HG03565 (cell line): ENCODE results near the gene OPRL1.

Source experiments
- ATAC-seq: cut with Tn5 transposase; IDR thresholded peaks from one replicate; pipeline ENCODE4 v1.9.1; 2021; ENCODE audit warnings: mild to moderate bottlenecking, moderate library complexity; ENCODE audit not compliant: unreplicated experiment

The OPRL1 gene

DNA sequence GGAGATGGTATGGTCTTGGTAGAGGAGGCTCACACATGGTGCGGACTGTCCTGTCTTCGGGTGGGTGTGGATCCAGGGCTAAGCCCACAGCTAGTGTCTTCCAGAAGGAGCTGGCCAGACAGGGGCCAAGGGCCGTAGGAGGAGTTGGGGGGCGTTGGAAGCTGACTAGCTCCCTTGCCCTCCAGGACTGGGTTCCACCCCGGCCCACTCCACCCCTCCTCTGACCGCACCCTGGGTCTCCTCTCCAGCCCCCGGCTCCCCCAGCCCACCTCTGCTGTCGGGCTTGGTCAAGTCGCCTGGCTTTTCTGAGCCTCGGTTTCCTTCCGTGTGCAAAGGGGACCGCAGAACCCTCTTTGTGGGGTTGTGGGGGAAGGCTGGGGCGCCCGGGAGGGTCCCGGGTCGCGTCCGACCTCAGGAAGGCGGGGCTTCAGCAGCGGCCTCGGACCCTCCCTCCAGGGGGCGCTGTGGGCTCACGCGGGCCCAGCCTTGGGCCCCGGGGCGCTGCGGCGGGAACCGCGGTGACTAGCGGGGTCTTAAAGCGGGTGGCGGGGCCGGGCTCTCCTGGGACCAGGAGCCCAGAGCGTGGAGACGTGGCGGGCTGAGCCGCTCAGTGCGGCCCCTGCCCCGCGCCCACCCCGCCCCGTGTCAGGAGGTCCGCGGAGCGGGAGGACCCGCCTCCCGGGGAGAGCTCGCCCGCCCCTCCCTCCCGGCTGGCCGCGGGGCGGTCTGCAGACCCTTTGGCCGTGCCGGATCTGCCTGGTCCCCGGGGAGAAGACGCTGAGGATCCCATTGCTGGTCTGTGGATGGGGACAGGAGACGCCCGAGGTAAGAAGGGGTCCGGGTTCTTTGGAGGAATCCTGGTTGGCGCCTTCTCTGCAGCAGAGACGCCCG, 22.1 kb downstream of the OPRL1 start:
- no peak for ATAC-seq

DNA sequence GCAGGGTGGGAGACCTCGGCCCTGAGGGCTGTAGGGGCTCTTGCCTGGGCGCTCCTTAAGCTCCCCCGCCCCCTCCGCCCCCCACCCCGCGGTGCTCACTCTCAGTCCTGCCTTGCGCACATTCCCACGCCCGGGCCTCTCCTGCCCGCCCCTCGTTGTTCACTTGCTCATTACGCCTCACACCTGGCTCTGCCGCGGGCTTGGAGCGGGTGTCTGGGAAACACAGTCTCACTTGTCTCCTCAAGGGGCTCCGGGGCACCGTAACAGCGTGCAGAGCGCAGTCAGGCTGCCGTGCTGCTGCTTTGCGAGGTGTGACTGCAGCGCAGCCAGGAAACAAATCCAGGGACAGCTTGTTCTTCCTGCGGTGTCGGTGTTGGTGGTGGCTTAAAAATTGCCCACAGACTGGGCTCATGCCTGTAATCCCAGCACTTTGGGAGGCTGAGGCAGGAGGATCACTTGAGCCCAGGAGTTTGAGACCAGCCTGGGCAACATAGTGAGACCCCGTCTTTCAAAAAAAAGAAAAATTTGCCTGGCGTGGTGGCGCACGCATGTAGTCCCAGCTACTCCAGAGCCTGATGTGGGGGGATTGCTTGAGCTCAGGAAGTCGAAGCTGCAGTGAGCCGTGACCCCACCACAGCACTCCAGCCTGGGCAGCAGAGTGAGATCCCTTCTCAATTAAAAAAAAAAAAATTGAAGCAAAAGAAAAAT, 22.9 kb downstream of the OPRL1 start:
- ATAC-seq: no peak

DNA sequence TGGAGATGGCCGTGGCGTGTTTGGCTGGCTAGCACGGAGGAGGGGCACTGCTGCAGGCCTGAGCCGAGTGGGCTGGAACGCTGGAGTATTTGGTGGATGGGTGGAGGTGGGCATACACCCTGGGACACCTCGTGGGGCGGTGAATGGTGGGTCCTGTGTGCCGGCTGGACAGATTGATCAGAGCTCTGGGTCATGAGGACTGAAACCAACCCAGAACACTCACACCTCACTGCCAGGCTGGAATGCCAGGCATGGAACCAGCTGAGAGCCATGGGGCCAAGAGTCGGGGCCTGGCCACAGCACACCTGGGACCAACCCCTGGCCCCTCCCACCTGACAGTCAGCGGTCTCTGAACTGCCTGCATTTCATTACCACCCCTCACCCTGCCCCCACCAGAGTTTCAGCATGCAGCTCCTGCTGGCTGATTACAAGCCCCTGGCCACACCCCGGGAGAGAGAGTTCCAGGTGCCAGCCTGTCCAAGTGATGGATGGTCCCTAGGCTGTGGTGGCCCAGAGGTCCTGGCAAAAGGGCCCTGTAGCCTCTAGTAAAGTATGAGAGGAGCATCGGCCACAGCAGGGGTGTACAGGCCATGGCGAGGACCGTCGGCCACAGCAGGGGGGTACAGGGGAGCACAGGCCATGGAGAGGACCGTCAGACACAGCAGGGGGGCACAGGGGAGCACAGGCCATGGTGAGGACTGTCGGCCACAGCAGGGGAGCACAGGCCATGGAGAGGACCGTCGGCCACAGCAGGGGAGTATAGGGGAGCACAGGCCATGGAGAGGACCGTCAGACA, 24.2 kb downstream of the OPRL1 start:
- no peak for ATAC-seq

DNA sequence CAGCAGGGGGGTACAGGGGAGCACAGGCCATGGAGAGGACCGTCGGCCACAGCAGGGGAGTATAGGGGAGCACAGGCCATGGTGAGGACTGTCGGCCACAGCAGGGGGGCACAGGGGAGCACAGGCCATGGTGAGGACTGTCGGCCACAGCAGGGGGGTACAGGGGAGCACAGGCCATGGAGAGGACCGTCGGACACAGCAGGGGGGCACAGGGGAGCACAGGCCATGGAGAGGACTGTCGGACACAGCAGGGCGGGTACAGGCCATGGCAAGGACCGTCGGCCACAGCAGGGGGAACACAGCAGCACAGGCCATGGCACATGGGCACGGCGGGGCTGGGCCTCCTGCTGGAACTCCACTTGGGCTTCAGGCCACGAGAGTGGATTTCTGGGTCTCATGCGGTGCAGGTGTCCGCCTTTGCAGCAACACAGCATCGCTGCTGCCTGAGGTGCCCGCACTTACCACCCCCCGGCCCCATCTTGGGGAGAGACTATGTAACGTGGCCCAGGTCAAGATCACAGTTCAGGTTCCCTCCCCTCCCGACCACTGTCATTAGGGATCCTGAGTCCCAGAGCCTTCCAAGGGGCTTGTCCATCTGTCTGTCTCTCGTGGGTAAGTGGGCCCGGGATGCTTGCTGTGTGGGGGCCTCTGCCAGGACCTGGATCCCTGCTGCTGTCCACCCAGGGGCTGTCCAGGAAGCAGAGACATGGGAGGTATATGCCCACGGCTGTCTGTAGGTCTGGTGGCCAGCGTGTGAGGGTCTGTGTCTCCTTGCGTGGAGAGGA, 25.0 kb downstream of the OPRL1 start:
- ATAC-seq: no peak

DNA sequence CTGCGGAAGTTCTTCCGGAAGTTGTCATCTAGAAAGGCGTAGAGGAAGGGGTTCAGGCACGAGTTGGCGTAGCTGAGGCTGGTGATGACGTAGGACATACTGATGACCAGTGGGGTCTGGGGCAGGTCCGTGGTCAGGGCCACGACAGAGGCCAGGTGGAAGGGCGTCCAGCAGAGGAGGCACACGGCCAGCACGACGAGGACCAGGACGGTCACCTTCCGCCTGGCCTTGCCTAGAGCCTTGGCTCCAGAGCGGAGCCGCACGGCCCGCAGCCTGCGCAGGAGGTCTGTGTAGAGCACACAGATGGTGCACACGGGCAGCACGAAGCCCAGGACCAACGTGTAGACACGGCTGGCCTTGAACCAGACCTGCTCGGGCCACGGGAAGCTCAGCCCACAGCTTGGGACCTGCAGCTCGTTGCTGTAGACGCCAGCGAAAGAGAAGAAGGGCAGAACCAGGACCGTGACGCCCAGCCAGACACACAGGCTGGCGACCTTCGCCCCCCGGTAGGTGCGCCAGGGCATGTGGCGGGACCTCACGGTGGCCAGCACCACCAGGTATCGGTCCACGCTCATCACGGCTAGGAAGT, 26.1 kb downstream of the OPRL1 start:
- no peak for ATAC-seq

DNA sequence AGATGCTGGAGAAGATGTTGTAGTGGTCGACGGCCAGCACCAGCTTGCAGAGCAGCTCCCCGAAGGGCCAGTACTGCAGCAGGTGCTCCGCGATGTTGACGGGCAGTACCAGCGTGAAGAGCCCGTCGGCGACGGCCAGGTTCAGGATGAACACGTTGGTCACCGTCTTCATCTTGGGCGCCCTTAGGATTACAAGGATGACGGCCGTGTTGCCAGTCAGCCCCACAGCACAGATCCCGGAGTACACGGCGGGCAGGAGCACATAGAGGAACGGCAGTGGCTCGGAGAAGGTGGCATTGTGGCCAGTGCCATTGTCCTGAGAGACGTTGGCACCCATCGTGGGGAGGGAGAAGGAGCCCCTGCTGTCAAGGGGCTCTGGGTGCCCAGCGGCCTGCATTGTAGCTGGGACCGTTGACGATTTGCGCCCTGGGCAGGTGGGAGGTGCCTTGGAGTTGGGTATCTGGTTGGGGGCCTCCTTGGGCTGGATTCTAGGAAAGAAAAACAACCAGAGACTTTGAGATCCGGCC, 26.6 kb downstream of the OPRL1 start:
- no peak for ATAC-seq

DNA sequence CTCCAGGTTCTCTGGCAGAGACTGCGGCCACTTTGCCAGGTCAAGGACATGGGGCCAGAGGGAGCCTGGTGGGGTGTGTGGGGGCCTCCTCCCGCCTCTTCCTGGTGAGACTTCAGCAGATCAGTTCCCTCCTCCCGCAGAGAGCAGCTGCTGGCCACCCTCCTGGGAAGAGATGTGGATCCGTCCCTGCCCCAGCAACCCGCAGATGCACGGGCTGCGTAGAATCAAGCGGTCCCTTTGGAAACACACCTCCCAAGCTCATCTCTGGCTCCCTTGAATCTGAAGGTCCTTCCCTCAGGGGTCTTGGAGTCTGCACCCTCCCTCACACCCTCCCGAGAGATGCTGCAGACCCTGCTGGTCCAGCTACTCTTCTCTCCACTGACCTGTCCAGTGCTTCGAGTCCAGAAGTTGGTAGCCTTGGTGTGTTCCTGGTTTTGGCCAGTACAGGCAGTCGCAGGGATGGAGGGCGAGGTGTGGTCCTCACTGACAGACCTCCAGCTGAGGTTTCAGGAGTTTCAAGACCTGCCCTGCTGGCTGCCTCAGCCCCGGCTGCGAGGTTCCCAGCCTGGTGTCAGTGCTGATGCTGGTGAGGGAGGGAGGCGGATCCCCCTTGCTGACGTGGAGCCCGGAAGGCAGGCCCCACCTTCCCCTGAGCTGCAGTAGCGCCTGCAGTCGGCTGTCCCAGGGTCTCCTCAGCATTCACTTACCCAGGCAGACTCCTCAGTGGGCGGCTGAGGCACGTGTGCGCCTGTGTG, 27.3 kb downstream of the OPRL1 start, which contains the start of gene NPBWR2:
Gene NPBWR2, minus strand, starts transcription at position 585 of the 755 bp plus-strand sequence. CDS start 734 bp downstream, outside the sequence.
- no peak for ATAC-seq

DNA sequence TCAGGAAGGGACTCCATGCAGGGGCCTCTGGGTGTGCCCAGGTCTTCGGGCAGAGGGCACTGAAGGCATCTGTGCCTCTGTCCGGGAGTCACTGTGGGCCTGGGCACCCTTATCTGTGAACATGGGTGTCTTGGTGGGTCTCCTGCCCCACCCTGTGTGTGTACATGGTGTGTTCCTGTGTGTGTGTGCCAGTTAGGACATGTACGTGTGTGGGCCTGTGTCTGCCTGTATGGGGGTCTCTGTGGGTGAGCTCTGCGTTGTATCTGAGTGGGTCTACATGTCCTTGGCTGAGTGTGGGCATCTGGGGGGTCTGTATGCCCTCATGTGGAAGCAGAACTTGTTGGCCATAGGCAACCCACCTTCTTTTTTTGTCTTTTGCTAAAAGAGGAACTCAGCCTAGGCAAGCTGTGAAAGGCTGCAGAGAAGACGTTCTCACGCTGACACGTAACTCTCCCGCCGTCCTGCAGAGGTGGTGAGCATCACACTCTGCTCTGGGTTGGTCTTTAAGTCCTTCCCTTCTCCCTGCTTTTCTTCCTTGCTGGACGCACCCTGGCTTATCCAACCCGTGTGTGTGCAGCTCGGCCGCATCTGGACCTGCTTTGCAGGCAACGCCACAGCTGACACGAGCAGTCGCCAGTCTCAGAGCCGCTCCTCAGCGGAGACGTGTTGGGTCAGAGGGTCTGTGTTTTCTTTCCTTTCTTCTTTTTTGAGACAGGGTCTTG, 28.0 kb downstream of the OPRL1 start:
- no peak for ATAC-seq

DNA sequence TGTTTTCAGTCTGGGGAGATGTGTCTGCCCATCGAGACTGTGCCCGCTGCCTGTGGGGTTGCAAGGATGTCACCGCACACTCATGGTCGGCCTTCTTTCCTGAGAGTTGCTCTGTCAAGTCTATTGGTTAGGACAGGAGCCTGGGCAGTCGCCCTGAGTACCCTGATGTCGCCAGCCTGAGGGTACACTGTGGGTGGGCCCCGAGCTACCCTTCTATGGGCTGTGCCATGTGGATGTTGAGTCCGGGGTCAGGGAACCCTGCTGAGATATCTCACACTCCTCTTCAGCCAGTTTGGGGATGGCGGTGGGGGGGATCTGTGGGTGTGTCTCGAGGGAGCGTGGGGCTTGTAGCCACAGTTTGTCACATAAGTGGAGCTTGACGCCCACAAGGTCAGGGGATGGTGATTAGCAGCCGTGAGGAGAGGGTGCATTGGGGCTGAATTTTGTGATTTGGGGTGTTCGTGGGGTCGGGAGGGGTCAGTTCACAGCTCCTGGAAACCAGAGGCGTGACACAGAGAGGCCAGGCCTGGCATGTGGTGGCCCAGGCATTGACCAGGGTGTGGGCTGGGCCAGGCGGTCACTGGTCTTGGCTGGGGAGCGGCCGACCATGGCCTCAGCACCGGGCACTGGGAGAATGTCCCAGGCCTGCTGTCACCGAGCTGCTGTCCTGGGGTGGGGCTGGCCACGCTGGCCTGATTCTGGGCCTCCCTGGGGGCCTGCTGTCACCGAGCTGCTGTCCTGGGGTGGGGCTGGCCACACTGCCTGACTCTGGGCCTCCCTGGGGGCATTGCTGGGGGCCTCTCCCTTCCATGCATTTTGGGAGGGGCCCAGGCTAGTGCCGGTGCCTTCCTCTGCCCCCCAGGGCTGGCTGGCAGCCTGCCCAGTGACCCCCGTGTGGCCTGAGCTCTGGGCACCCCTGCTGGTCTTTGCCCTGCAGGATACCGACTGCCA, 29.1 kb downstream of the OPRL1 start:
- ATAC-seq: no peak

DNA sequence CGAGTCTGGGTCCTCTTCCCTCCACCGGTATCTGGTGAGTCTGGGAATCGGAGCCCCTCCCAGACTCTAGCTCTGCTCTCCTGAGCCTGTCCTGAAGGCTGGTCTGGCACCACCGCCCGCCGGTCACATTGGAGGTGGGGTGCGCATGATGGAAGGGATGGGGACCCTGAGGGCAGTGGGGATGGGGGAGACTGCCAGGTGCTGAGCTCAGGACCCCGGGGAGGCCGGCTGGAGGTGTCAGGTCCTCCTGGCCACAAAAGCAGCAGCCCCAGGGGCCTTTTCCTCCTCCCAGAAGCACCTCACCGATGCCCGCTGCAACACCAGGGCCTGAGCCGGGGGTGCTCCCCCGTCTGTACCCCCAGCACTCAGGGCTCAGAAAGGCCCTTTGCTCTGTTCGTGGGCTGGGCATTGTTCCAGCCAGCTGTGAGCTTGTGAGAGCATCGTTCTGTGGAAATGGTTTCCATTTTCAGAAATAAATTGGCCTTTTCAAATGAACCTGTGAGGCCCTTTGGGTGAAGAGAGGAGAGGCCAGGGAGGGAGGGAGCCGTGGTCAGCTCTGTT, 30.0 kb downstream of the OPRL1 start:
- ATAC-seq: no peak

DNA sequence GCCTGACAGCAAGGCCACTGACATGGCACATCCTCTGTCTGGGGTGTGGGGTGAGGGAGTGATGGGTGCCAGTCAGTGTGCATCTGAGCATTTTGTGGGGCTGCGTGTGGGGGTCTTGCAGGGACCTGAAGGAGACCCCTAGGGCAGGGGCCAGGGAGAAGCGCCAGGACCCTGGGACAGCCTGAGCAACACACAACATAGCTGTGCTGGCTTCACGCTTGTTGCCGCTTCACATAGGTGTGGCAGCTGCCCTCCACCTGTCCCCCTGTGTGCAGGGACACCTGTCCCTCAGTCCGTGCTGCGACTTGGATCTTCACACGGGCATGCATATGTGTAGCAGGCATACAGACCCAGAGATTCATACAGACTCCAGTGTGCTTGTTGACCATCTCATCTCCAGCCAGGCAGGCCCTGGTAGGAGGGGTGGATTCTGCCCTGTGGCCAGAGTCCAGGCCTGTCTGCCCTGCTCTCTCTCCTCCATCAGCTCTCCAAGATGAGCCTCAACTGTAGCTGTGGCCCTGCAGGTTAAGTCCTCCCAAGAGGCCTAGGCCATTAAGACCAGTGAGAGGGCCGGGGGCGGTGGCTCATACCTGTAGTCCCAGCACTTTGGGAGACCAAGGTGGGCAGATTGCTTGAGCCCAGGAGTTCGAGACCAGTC, 30.7 kb downstream of the OPRL1 start:
- ATAC-seq: no peak

DNA sequence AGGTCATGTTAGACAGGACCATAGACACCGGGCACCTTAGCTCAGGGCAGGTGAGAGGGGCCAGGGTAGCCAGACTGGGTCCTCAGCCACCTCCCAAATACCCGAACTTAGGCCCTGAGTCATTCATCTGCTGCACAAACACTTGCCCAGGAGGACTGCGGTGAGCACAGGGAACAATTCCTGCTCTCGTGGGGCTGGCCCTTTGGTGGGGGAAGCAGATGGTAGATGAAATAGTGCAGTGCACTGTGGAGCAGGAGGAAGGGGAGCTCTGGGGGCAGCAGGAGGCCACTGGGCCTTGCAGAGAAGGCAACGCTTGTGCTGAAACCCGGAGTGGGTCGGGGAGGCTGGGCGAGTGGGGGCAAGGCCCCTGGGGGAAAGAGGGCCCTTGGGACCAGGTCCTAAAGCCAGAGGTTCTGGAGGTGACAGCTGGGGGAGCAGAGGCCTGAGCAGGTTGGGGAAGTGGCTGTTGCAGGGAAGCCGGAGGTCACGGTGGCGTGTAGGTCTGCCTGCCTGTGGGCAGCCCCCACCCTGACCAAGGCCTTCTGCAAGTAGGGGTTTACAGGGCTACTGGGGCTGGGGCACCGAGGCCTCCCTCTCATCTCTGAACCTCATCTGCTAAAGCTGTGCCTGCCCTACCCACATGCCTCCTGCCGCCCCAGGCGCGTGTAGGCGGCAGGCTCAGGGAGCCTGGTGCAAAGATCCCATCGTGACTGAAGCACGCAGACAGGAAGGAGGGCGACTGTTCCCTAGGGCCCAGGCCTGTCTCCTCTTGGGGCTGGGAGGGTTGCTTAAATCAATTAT, 32.2 kb downstream of the OPRL1 start:
- no peak for ATAC-seq

DNA sequence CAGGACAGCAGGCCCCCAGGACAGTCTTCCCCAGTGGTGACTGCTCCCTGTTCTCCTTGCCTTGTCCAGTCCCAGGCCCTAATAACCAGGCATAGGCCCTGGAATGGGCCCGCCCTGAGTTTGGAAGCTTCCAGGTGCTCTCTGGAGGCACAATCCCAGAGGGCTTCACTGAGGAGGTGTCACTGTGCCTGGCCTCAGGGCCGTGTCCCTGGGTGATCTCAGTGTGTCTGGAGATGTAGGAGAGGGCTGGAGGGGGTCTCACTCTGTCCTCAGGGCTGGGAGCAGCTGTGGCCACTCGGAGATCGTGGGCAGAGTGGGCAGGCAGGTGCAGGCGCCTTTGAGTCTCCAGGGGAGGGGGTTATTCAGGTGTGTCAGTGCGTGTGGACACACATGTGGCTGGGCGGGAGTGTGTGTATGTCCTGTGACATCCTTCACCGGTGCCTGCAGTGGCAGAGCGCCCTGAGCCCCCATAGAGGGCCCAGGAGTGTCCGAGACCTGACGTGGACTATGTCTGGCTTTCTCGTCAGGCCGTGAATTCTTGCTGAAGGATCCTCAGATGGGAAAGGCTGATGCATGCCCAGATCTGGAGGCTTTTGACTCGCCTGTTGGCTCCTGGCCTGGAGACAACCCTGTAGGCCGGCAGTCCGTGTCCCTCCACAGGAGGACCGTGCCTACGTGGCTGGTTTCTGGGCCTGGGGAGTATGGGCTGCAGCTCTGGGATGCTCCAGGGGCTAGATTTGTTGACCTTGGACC, 33.0 kb downstream of the OPRL1 start:
- ATAC-seq: no peak

DNA sequence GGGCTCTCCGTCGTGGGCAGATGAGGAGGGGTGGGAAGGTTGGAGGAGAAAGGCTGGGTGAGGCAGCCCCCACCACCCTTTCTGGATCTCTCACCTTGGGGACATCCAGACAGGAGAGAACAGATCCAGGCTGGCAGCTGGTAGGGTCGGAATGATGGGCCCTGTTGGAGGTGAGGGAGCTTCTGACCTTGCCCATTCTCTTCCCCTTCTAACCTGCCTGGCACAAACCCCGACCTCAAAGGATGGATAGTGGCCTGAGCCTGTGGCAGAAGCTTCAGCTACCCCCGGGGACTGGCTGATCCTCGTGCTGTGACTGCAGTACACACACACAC, 33.5 kb downstream of the OPRL1 start:
- no peak for ATAC-seq

DNA sequence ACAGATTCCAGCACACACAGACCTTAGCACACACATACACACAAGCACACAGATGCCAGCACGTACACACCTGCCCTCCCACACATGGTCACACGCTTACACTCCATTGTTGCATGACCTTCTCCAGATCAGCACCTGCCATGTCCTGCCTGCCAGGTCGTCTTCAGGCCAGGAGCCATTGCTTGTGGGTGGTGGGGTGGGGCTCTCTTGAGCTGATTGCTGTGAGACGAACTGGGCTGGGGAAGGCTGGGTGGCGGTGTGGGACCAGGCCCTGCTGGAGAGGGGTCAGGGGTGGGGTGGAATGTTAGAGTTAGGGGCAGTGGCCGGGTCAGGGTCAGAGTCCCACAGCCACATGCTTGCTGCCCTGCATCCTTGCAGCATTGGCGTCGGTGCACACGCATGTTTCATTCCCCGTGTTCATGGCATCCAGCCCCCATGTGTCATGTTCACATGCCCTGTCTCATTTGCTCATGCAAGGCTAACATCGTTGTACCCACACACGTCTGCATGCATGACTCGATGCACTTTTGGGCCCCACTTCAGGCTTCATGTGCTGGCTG, 34.0 kb downstream of the OPRL1 start:
- ATAC-seq: no peak
